GM18519 (cell line): ENCODE data around the gene CD46.
"Not testable (repeated sequence)": the region's sequence is repeated elsewhere in the genome, so short reads cannot be mapped to it uniquely, and the experiment has no call there.

Source experiments
- ATAC-seq: cut with Tn5 transposase; IDR thresholded peaks from one replicate; pipeline ENCODE4 v1.9.1; 2021; ENCODE audit warnings: mild to moderate bottlenecking, moderate library complexity; ENCODE audit not compliant: unreplicated experiment, low FRiP score

The CD46 gene

DNA sequence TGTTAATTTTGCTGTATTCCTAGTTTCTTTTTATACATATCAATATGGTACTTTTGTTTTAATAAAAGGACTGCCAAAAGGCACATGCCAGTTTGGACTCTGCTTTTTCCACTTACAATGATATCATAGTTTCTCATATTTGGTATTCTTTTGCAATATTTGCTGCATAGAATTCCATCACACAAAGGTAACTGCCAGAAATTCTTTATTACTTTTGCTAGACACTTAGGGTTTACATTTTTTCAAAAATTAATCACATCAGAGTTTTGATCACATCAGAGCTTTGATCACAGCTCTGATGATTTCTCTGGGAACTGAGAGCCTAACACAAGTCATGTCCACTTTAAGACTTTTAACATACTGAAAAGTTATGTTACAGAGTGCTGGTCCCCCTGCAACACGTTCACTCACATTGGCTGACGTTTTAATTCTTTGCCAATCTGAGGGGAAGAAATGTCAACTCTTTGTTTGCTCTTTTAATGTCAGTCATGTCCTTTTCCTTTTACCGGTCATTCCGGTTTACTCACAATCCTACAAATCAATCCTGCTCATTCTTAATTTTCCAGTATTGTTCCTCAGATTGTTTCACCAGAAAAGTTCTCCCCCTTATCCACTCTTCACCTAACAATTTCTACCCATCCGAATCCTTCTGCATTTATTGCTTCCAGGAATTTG, 1.1 kb upstream of the CD46 start:
- no peak for ATAC-seq

GRCh38 chr1:207751463-207751789, 428 bp upstream of the CD46 start:
- ATAC-seq, result not testable (repeated sequence)

- ATAC-seq, result no peak
These were observed 673 bp downstream of the CD46 start for GRCh38 chr1:207752456-207752998.

GRCh38 chr1:207753611-207754010, 1.8 kb downstream of the CD46 start:
- no peak for ATAC-seq

GRCh38 chr1:207754011-207754410, 2.2 kb downstream of the CD46 start:
- no peak for ATAC-seq

- no peak for ATAC-seq
These were observed 3.3 kb downstream of the CD46 start for GRCh38 chr1:207754974-207755700.

DNA sequence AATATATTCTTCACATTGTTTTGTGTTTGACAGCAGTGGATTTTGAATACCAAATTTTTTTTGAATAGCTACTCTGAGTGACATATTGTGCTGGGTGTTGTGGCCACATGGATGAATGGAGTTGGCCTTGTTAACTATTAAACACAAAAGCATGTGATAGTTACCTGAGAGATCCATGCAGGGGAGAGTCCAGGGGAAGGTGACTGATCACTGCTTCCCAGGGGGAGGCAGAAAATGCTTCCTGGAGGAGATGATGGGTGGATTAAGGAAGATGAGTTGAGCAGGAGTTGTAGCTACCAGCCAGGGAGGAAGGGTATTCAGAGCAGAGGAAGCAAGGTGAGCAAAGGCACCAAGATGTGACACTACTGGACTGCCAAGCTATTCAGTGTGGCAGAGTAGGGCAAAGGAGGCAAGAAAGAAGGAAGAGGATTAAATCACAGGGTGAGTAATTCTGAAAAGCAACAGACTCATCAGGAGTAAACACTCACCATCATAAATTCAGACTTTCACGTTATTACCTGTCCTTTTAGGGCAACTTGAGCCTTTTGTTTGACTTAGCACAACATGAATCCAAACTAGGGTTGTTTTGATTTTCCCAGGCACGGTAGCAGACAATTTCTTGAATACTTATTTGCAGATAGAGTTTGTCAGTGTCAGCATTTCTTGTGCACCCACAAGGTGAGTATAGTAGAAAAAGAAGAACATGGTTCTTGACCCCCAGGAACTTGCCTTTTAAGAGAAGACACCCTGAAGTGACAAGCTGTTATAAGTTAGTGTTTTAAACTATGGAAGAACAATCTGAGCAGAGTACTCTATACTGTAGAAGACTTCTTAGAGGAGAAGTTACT, 4.2 kb downstream of the CD46 start:
- no peak for ATAC-seq

GRCh38 chr1:207762622-207763021, 10.8 kb downstream of the CD46 start:
- no peak for ATAC-seq

GRCh38 chr1:207763091-207763490, 11.2 kb downstream of the CD46 start:
- ATAC-seq, result no peak

GRCh38 chr1:207763972-207764371, 12.1 kb downstream of the CD46 start:
- ATAC-seq, result no peak

DNA sequence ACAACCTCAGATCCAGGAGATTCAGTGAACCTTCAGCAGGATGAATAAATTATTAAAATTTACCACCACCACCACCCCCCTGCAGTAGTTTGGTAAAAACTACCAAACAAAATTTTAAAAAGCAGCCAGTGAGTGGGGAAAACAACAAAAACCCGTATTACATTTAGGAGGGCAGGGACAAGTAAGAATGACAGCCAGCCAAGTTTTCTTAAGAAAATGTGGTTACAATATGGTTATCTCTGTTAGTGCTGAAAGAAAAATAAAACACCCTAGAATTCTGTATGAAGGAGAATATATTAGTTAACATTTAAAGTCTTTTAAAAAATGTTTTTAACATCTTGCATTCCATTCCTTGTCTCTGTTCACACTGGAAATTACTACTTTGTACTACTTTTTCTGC, 14.7 kb downstream of the CD46 start:
- ATAC-seq, result no peak

GRCh38 chr1:207770514-207770913, 18.7 kb downstream of the CD46 start:
- not testable (repeated sequence) for ATAC-seq

DNA sequence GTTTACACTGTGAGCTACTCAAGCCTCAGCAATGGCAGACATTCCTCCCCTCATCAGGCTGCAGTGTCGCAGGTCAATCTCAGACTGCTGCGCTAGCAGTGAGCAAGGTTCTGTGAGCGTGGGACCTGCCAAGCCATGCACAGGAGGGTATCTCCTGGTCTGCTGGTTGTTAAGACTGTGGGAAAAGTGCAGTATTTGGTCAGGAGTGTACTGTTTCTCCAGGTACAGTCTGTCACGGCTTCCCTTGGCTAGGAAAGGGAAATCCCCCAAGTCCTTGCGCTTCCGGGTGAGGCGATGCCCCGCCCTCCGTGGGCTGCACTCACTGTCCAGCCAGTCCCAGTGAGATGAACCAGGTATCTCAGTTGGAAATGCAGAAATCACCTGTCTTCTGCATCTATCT, 24.2 kb downstream of the CD46 start:
- ATAC-seq, result not testable (repeated sequence)

DNA sequence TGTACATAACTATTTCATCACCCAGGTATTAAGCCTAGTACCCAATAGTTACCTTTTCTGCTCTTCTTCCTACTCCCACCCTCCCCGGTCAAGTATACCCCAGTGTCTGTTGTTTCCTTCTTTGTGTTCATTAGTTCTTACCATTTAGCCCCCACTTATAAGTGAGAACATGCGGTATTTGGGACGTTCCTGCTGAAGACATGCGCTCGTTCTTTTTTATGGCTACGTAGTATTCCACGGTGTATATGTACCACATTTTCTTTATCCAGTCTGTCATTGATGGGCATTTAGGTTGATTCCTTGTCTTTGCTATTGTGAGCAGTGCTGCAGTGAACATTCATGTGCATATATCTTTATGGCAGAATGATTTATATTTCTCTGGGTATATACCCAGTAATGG, 25.6 kb downstream of the CD46 start:
- ATAC-seq, result not testable (repeated sequence)

DNA sequence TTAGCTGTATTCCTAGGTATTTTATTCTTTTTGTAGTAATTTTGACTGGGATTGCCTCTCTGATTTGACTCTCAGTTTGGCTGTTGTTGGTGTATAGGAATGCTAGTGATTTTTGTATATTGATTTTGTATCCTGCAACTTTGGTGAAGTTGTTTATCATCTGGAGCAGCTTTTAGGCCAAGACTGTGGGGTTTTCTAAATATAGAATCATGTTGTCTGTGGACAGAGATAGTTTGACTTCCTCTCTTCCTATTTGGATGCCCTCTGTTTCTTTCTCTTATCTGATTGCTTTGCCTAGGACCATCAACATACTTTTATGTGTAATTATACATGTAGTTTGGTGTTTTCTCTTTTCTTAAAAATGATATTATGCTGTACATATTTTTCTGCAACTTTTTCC, 27.2 kb downstream of the CD46 start:
- no peak for ATAC-seq

- ATAC-seq, result no peak
These were observed 29.5 kb downstream of the CD46 start for GRCh38 chr1:207781312-207781711.

DNA sequence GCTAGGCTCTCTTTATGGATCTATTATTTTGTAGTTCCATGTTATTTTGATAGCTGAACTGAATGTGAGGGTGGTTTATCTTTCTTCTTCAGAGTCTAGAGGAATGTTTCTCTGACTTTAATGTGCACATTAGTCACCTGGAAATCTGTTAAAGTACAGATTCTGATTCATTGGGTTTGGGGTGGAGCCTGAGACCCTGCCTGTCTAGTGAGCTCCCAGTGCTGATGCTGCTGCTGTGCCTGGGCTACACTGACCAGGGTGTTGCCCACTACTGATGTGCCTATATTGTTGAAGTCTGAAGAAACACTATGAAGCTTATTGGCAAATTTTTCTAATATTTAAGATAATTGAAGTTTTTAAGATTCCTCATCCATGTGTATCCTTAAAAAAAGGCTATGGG, 35.9 kb downstream of the CD46 start:
- no peak for ATAC-seq

DNA sequence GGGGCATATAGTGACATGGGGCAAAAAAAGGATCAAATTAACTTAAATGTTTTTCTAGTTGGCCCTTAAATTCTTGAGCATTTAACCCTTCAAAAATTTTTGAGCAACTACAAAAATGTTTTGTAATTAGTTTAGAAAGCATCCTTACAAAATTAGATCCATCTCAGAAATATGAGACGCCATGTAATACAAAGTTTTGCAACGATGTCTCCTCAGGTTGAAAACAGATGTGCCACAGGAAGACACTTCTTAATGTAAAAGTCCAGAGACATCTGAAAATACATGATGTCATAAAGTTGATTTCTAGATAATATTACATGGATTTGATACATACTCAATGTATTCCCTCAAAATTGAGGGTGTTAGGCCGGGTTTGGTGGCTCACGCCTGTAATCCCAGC, 37.5 kb downstream of the CD46 start:
- ATAC-seq, result no peak

DNA sequence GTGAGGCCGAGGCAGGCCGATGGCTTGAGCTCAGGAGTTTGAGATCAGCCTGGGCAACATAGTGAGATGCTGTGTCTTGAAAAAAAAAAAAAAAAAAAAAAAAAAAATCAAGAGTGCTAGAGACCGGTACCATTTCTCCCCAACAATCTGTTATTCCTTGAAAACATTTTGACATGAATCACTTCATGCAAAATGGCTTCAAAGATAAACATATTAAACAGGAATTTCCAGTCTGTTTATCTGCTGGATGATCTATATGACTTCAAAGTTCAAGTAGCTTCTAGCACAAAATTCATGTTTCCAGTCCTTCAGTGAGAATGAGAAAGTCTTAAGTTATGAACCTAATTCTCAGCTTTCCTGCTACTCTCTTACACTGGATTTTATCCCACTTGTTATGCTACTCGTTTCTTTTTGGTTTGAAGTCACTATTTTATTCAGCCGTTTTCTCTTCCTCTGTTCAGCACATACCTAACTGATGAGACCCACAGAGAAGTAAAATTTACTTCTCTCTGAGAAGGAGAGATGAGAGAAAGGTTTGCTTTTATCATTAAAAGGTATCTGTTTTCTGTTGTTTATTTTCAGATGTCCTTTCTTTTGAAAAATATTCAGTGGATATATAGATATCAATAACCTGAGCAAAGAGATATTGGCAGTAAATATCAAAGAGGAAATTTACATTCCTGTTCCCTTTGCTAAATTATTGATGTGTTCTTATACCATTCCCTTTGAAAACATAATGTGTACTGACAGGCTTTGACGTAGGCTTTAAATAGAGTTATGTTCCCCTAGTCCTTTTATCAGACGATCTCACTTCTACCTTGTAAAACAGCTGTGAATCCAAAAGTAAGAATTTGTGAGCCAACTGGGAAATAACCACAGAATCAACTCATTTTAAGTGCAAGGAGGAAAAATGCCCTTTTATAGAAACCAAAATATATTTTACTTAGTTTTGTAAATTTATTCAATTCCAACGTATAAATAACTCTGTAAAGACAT, 38.2 kb downstream of the CD46 start:
- no peak for ATAC-seq

- ATAC-seq, result no peak
These were observed 39.4 kb downstream of the CD46 start for GRCh38 chr1:207791290-207791689.
